Stimulated activated CD4-positive, alpha-beta T cell treated with anti-CD3 and anti-CD28 coated beads, Interleukin-2, amount 100 ng/mL, for 4 hours (primary cell): ENCODE results near the gene CNTN5.

Experiments used
- DNase-seq: peaks from one replicate; pipeline ENCODE4 v3.0.0-alpha.2; 2020; ENCODE audit warnings: low read depth

Gene CNTN5

DNA sequence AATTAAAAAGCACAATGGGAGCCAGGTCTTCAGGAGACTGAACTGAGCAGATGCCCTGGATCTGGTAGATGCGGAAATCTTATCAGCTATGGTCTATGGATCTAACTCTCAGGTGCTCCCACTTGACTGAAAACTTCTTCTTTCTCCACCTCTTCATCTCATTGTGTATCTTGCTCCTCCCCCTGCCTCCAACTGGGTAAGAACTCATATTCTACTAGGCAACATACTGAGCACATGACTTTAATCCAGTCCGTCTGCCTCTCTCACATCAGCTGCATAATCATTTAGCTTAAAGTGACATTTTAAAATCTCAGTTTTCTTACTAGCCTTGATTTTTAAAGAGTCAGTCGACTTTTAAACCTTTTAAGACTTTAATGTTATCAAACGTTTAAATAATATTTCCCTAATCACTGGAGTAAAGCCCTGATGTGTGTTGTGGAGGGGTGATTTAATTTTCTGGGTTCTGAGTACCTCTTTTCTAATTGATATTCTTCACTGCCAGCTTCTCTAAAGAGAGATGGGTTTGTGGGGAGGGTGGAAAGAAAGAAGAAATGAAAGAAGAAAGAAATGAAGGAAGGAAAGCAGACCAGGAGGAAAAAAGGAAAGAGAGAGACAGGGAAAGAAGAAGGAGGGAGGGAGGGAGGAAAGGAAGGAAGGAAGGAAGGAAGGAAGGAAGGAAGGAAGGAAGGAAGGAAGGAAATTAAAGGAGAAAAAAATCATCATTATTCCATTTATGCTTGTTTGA is 1073.5 kb downstream of the CNTN5 start:
- DNase-seq = no peak

DNA sequence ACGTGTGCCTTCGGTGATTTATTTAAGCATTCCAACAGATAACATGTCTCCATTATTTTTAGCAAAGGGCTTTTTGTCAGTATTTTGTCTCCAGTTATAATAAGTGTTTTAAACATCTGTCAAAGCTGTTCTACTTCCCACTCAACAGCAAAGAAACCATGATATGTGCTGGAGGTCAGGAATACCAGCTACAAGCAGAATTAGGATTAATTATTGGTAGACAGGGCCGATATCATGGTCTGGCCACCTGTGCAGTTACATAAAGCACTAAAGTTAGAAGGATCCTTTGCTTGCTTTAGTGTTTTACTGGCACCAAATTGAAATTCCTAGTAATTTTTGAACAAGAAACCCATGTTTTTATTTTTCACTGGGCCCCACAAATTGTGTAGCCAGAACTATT is 1075.1 kb downstream of the CNTN5 start:
- DNase-seq = no peak

GRCh38 chr11:100098560-100098959 is 1077.8 kb downstream of the CNTN5 start:
- DNase-seq = no peak

- no peak for DNase-seq
Observed at GRCh38 chr11:100105255-100105981, 1084.7 kb downstream of the CNTN5 start.

DNA sequence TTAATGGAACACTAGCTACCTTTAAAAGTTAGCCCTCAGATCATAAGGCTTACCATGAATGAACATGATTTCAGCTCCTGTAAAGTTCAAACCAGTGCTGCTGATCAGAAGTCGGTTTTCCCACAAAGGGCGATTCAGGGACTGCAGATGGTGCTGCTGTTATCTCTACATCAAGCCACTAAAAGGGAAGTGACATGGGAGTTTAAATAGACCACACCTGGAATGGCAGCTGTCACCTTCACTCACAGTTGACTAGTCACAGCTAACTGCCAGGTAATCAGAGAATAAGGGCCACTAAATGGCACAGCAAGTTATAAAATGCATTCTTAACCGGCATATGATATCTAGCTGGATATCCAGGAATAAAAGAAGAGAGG is 1085.2 kb downstream of the CNTN5 start:
- no peak for DNase-seq

GRCh38 chr11:100119176-100119575 is 1098.4 kb downstream of the CNTN5 start:
- no peak for DNase-seq

GRCh38 chr11:100133114-100133513 is 1112.4 kb downstream of the CNTN5 start:
- no peak for DNase-seq

DNA sequence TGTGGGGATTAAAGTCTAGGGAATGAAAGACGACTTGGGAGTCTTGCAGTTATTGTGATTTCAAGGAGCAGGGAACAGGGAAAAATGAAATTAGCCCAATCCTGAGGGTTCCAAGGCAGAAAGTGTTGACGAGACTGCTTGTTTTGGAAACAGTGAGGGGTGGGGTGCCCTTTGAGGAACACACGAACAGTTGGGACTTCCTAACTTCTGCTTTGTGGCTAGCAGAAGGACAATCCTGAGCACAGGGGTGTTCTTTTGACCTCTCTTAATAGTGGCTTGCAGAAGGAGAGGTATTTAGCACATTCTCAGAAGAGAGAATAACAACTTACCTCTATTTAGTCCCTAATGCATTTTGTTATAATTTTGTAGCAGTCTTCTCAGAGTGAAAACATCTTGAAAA is 1120.5 kb downstream of the CNTN5 start:
- no peak for DNase-seq

- DNase-seq = no peak
Observed at GRCh38 chr11:100151944-100152343, 1131.2 kb downstream of the CNTN5 start.

- no peak for DNase-seq
Observed at GRCh38 chr11:100152766-100153165, 1132.0 kb downstream of the CNTN5 start.

GRCh38 chr11:100163471-100163870 is 1142.7 kb downstream of the CNTN5 start:
- DNase-seq = no peak

DNA sequence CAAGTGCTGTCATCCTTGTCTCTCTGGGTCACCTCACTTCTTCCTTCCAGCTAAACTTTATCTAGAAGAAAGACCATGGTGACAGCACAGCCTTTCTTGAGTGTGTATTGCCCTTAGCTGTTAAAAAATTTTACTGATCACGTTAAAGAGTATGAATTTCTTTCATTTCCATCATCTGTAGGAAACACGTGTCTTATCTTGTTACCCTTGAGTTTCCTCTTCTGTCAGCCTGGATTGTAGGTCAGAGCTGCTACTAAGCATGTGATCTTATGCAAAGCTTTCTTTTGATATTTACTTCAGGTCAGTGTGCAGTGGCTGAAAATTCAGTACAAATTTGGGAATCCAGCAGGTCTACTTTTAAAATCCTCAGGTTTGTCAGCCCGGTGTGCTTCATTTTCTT is 1154.1 kb downstream of the CNTN5 start:
- no peak for DNase-seq

- no peak for DNase-seq
Observed at GRCh38 chr11:100176456-100176855, 1155.7 kb downstream of the CNTN5 start.

- DNase-seq = no peak
Observed at GRCh38 chr11:100177651-100178050, 1156.9 kb downstream of the CNTN5 start.

- DNase-seq = no peak
Observed at GRCh38 chr11:100182350-100182749, 1161.6 kb downstream of the CNTN5 start.

GRCh38 chr11:100182927-100183326 is 1162.2 kb downstream of the CNTN5 start:
- DNase-seq = no peak

- no peak for DNase-seq
Observed at GRCh38 chr11:100185588-100185987, 1164.8 kb downstream of the CNTN5 start.

DNA sequence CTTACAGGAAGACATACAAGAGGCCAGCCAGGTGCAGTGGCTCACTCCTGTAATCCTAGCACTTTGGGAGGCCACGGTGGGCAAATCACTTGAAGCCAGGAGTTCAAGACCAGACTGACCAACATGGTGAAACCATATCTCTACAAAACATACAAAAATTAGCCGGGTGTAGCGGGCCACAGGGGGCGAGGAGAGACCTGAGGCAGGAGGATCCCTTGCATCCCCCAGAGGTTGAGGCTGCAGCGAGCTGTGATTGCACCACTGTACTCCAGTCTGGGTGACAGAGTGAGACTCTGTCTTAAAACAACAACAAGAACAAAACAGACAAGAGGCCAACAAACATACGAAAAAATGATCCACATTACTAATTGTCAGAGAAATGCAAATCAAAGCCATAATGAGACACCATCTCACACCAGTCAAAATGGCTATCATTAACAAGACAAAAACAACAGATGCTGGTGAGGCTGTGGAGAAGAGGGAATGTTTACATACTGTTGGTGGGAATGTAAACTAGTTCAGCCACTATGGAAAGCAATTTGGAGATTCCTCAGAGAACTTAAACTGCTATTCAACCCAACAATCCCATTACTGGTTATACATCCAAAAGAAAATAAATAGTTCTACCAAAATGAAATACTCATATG is 1167.5 kb downstream of the CNTN5 start:
- DNase-seq = no peak

- no peak for DNase-seq
Observed at GRCh38 chr11:100190395-100190794, 1169.6 kb downstream of the CNTN5 start.

- DNase-seq = no peak
Observed at GRCh38 chr11:100192181-100192580, 1171.4 kb downstream of the CNTN5 start.

DNA sequence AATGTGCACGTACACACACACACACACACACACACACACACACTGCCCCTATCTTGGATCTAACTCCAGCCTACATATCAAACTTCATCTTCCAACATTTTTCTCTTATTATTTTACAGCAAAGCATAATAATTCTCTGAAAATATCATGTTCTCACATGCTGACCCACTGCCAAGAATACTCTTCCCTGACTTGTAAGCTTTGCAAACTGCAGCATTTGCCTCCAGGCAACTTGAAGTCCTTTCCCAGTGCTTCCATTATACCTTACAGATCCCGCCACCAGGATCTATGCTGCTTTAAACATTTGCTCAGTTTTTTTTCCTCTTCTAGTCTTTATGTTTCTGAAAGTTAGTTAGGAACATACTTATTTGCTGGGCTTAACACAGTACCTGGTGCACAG is 1183.0 kb downstream of the CNTN5 start:
- no peak for DNase-seq

GRCh38 chr11:100205926-100206325 is 1185.2 kb downstream of the CNTN5 start:
- DNase-seq = no peak

DNA sequence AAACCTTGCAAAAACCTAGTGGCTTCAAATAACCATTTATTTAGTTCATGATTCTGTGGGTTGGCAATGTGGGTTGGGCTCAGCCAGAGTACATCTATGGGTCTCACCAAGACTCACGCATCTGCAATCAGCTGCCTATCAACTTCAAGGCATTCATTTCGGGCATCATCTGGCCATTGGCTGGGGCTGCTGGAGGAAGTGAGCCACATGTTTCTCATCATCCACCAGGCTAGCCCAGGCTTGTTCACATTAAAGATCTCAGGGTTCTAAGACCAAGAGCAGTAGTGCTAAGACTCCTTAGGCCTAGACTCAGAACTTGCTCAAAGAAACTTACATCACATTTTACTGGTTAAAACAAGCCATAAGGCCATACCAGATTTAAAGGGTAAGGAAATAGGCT is 1187.5 kb downstream of the CNTN5 start:
- no peak for DNase-seq
